Panc1 (cell line): ENCODE results near the gene AP4E1.

ENCODE experiments used
- POLR2AphosphoS5 ChIP-seq: IDR thresholded peaks from 2 replicates; pipeline ENCODE4 v1.6.1; 2012; ENCODE audit warnings: mild to moderate bottlenecking, low read depth, low read length, moderate library complexity
- SIN3A ChIP-seq: IDR thresholded peaks from 2 replicates; pipeline ENCODE4 v1.6.1; 2012; ENCODE audit warnings: low read depth, mild to moderate bottlenecking, low read length, moderate library complexity, borderline replicate concordance; ENCODE audit not compliant: insufficient read depth
- TF ChIP-seq, protein P1 (sequence below): fragments of 450-650 bp; IDR thresholded peaks from 2 replicates; pipeline ENCODE4 v1.5.1; 2017; ENCODE audit warnings: mild to moderate bottlenecking
- TF ChIP-seq, protein P2 (sequence below), 2 experiments: IDR thresholded peaks; 2 replicates each; pipeline ENCODE4 v1.6.1; 2011 to 2012; ENCODE audit warnings: low read depth in 2 of 2, control low read depth in 1 of 2, low read length in 1 of 2, mild to moderate bottlenecking in 1 of 2, moderate library complexity in 1 of 2; ENCODE audit not compliant: insufficient read depth in 1 of 2

DNA sequence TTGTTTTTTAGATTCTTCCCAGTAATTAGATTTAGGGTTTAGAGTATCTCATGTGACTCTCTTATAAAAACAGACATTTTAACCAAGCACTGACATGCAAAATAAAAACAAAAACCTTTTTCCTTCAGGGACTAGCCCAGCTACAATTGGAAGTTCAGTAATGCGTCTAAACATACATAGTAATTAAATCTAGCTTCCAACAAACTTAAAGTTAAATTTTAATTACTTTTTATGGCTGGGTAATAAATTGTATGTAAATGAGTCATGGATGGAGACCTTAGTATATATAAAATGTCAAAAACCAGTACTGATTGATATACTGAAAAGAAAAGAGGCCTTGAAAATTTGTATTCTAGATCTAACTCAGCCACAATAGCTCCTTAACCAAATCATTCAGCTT, 43.6 kb upstream of the AP4E1 start:
- TF ChIP-seq, protein P1, sequence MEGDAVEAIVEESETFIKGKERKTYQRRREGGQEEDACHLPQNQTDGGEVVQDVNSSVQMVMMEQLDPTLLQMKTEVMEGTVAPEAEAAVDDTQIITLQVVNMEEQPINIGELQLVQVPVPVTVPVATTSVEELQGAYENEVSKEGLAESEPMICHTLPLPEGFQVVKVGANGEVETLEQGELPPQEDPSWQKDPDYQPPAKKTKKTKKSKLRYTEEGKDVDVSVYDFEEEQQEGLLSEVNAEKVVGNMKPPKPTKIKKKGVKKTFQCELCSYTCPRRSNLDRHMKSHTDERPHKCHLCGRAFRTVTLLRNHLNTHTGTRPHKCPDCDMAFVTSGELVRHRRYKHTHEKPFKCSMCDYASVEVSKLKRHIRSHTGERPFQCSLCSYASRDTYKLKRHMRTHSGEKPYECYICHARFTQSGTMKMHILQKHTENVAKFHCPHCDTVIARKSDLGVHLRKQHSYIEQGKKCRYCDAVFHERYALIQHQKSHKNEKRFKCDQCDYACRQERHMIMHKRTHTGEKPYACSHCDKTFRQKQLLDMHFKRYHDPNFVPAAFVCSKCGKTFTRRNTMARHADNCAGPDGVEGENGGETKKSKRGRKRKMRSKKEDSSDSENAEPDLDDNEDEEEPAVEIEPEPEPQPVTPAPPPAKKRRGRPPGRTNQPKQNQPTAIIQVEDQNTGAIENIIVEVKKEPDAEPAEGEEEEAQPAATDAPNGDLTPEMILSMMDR = no peak
- TF ChIP-seq POLR2AphosphoS5 (no peak), SIN3A (no peak)
- TF ChIP-seq, protein P2, sequence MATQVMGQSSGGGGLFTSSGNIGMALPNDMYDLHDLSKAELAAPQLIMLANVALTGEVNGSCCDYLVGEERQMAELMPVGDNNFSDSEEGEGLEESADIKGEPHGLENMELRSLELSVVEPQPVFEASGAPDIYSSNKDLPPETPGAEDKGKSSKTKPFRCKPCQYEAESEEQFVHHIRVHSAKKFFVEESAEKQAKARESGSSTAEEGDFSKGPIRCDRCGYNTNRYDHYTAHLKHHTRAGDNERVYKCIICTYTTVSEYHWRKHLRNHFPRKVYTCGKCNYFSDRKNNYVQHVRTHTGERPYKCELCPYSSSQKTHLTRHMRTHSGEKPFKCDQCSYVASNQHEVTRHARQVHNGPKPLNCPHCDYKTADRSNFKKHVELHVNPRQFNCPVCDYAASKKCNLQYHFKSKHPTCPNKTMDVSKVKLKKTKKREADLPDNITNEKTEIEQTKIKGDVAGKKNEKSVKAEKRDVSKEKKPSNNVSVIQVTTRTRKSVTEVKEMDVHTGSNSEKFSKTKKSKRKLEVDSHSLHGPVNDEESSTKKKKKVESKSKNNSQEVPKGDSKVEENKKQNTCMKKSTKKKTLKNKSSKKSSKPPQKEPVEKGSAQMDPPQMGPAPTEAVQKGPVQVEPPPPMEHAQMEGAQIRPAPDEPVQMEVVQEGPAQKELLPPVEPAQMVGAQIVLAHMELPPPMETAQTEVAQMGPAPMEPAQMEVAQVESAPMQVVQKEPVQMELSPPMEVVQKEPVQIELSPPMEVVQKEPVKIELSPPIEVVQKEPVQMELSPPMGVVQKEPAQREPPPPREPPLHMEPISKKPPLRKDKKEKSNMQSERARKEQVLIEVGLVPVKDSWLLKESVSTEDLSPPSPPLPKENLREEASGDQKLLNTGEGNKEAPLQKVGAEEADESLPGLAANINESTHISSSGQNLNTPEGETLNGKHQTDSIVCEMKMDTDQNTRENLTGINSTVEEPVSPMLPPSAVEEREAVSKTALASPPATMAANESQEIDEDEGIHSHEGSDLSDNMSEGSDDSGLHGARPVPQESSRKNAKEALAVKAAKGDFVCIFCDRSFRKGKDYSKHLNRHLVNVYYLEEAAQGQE (IDR thresholded peaks at IDR 0.05; ENCODE audit: insufficient read depth in 1 of 2, low read depth in 2 of 2, low read length in 1 of 2) = no peak
